OCI-LY3 (cell line): ENCODE data around the gene MDFIC2.

Source experiments
- CTCF ChIP-seq: fragments of 200-600, 300-600 bp; sonication (generic); IDR thresholded peaks from 2 replicates; pipeline ENCODE4 v1.5.1; 2014; ENCODE audit warnings: antibody characterized with exemption, low read length, low read depth
- EZH2phosphoT487 ChIP-seq: fragments of 200-600 bp; shearing (Covaris generic); IDR thresholded peaks from 2 replicates; pipeline ENCODE4 v1.6.1; 2018; ENCODE audit warnings: antibody characterized with exemption, mixed run types, low read depth

- TF ChIP-seq CTCF (no peak), EZH2phosphoT487 (no peak)
Observed at GRCh38 chr3:70180664-70181063, 131.8 kb downstream of the MDFIC2 start.
